K562 treated with DMSO at 1 percent for 24 hours (cell line): ENCODE results near the gene RPP30. TPM values are rescaled to one million over a fixed set of nuclear protein-coding genes. Genes with fewer than 3 reads are reported as not detected.

Experiments
- total RNA-seq: library from RNA; unstranded; fragments of 300-600 nt; gene quantifications from 2 replicates; pipeline ENCODE4 v1.2.3, GENCODE V29; 2022; ENCODE audit warnings: low read depth; ENCODE audit not compliant: insufficient read depth

RPP30 gene
- 25.8 and 29.8 TPM in 2 replicates for total RNA-seq

DNA sequence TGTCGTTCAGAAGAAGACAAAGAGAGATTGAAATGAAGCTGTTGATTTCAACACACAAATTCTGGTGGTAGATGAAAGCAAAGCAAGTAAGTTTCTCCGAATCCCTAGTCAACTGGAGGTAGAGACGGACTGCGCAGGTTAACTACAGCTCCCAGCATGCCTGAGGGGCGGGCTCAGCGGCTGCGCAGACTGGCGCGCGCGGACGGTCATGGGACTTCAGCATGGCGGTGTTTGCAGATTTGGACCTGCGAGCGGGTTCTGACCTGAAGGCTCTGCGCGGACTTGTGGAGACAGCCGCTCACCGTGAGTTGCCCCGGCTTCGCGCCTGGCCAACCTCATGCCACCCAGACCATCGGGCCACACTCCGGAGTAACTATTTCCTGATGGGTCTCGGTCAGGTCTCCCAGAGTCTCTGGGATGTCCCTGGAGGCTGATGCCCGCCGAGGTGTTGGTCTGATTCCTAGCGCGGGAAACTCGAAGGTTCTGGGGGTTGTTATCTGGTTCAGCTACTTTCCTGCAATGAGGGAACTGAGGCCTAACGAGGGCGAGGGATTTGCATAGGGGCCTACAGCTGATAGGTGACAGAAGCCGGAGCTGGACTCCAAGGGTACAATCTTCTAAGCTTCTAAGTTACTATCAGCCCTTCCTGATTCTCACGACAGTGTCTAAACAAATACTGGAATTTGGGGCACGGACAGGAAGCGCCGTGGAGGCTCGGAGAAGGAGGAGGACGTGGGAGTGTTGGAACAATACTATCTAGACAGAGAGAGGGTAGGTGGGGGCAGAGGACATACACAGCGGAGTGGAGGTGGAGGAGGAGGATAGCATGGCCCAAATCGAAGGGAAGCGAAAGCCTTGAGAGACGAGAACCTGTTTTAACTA lies at the start of gene RPP30:
Gene RPP30, plus strand, starts transcription at position 209 of the 882 bp plus-strand sequence. Its CDS starts 13 bp downstream, at position 222.

DNA sequence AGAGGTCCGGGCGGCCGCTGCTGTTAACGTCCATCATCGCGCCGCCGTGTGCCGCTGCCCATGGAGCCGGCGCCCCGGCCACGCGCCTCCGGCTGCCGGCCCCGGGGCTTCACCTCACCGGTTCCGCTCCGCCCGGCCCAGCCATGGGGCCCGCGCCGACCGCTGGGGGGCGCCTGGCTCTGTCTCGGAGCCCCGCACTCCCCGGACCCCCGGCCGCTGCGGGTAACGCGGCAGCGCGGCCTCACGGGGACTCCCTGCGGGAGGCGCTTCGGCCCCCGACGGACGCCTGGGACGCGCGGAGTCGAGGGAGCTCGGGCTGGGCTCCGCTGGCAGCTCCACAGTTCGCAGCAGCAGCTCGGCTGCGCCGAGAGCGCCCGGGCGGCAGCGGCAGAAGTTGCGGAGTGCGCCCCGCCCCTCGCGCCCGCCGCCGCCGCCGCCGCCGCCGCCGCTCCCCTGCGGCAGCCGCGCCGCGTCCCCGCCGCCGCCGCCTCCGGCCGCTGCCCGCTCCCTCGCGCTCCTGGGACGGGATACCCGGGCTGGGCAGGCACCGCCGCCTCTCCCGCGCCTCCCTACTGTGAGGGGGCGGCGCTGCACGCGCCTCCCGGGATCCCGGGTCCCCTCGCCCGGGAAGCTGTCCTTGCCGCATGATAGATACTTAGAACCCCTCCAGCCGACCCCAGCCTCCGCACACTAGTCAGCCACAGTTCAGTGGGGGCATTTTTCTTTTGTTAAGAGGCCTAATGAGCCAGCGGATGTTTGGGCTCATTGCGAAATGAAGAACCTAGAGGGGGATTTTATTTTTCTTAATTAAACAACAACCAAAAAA lies 13.9 kb upstream of the RPP30 start, which contains the start of gene HTR7:
Gene HTR7, minus strand, starts transcription at position 405 of the 826 bp plus-strand sequence. Its CDS starts 368 bp downstream, at position 37.

DNA sequence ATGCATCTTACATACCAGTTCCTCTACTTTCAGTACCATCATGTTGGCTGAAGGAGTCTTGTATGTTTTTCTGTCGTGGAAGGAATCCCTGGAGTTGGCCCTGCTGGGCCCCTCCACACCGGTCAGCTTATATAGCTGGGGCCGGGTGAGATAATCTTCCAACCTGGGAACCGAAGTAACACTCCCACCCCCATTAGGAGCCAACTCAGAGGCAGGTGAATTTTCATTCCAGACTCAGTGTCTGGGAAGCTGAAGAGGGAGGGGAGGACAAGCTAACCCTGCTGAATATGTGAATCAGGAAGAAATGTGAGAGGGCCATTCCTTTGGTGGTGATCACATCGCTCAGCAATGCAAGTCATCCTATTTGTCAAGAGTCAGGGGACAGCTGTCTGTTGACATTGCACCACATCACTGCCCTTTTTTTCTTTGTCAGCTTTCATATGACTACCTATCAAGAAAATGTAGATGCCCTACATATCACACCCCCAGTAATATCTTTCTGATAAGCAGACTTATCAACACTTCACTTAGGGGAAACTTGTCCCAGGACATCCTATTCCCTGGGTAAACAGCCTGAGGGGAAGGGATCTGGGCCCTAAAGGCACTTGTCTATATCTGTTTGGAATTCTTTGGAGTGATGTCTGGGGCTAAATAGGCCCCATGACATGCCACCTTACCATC lies 49.4 kb downstream of the RPP30 start, which contains the start of gene ANKRD1:
Gene ANKRD1, minus strand, starts transcription at position 102 of the 681 bp plus-strand sequence. Its CDS starts 60 bp downstream, at position 42.

Other genes starting within 250 kb of the RPP30 start
- gene HTR7, start 13.9 kb upstream of the RPP30 start, total RNA-seq: 0.20 and 0.32 TPM in 2 replicates
- gene ANKRD1, start 49.1 kb downstream of the RPP30 start, total RNA-seq: not detected in 2 replicates